Fibroblast of peridontal ligament (primary cell): ENCODE data around the gene MTCL1.

ENCODE experiments used
- DNase-seq: peaks from one replicate; pipeline ENCODE4 v3.0.0-alpha.2; 2010; ENCODE audit errors: extremely low read depth

MTCL1 gene

DNA sequence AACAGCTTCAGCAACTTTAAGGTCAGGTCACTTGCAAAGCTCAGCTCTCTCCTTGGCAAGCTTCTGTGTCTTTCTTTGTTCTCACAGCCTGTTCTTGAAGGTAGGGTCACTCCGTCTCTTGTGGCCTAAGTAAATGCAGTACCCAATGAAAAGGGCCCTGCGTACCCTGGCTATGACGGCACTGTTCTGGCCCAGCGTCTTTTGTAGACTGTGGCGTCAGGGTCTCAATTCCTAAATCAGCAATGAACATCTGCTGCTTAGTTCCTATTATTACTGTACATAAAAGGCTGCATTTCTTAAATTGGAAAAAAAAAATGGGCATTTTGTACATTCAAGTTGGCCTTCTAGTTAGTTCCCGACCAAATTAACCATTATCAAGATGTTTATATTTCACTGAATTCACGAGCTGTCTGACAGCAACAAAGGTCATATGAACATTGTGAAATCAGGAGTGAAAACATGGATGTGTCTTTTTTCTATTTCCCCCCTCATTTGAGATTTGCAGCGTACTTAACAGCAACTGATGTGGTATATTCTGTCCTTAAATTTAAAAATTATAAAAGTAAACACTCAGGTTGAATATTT is 17.0 kb upstream of the MTCL1 start:
- no peak for DNase-seq

DNA sequence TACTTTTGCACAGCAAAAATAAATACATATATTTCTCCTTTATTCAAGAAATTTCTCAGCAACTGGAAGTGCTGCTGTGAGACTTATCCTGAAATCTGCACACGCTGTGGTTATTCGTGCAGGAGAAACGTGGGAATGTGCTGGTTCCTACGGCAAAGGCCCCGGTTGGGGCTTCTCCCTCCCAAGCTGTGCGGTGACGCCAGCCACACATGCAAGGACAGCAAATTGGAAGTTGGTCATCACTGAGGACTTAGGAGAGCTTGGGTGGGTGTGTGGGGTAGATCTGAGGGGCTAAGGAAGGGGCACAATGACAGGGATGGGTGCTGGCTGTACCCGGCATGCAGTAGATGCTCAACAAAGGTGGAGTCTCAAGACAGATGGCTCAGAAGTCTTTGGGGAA is 16.5 kb upstream of the MTCL1 start:
- no peak for DNase-seq

DNA sequence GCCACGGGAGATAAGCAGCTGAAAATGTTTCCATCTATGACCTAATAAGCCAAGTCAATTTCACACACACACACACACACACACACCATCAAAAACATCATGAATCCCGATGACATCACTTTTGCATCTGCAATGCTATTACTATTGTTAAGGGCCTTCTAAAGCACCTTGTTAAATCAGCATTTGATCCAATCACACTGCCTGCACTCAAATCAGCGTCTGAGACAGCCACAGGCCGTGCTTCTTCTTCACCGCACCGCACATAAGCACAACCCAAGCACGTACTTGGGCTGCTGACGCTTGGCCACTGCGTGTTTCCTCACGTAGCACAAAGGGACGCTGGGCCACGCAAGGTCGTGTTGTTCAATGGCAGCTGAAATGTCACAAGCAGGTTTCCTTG is 15.8 kb upstream of the MTCL1 start:
- DNase-seq = no peak

DNA sequence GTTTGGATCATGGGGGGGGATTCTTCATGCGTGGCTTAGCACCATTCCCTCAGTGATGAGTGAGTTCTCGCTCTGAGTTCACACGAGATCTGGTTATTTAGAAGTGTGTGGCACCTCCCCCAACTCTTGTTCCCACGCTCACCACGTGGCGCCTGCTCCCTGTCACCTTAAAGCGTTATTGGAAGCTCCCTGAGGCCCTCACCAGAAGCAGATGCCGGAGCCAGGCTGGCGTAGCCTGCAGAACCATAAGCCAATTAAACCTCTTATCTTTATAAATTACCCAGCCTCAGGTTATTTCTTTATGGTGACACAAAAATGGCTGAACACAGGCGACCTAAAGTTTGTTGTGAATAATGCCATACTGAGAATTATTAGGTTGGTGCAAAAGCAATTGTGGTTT is 10.5 kb upstream of the MTCL1 start:
- no peak for DNase-seq

DNA sequence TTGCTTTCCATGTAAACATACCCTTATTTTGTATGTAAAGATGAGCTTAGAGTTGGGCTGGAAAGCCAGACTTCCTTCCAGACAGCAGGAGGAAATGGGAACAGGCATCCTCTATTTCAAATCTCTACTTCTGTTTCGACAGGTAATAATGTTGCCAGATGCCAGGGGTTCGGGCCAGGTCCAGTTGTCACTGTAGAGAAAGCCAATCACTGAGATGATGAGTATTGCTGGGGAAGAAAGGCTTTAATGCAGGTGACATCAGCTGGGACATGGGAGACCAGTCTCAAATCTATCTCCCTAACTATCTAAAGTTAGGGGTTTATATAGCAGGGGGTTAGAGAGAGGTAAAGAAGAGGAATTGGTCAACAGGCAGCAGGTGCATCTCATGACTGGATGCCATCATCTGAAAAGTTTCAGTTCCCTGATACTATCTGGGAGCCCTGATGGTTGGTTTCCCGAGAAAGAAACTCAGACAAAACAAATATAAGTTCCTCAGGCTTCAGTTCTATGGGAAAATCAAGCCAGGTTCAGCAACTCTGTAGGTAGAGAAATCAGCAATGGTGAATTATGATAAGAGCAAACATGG is 9.3 kb upstream of the MTCL1 start:
- no peak for DNase-seq

DNA sequence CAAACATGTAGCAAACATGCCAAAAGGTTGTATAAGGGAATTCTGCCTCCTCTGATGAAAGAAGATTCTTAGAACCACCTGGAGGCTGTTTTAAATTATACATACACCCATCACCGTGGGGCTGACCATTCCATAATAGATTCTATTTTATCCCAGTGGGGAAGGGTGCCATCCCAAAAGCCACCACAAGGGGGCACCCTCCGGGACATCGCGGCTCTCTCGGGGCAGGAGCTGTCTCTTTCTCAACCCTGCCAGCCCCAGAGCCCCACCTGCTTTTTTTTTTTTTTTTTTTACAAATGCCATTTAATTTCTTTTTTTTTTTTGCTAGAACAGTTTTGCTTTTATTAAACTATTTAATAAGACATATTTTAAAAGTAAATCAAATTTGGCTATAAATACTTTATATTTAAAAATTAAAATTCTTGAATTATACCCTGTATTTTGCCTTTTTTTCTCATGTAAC is 8.6 kb upstream of the MTCL1 start:
- DNase-seq = peak; percentile 75

DNA sequence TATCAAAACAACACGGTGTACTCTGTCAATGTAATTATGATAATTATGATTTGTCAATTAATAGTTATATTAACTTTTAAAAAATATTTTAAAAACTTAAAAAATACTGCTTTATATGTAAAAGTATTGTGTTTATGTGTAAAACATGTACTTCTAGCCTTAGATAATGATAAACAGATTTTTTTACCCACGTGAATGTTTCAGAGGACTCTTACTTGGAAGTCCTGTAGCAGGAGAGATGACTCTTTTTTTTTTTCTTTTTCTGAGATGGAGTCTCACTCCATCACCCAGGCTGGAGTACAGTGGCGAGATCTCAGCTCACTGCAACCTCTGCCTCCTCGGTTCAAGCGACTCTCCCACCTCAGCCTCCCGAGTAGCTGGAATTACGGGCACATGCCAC is 6.2 kb upstream of the MTCL1 start:
- peak; percentile 60 for DNase-seq

DNA sequence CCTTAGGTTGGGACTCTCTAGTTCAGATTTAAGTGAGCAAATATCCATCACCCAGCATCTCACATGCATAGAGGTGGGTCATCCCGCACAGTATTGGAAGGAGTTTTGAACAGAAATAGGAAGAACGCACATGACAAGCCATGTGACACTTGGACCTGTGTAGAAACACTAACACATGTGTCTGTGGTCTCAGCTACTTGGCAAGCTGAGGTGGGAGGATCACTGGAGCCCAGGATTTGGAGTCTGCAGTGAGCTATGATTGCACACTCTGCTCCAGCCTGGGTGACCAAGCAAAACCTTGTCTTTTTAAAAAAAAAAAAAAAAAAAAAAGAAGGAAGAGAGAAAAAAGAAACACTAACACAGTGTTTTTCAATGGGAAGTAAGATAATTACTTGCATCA is 5.4 kb upstream of the MTCL1 start:
- peak; percentile 86 for DNase-seq

DNA sequence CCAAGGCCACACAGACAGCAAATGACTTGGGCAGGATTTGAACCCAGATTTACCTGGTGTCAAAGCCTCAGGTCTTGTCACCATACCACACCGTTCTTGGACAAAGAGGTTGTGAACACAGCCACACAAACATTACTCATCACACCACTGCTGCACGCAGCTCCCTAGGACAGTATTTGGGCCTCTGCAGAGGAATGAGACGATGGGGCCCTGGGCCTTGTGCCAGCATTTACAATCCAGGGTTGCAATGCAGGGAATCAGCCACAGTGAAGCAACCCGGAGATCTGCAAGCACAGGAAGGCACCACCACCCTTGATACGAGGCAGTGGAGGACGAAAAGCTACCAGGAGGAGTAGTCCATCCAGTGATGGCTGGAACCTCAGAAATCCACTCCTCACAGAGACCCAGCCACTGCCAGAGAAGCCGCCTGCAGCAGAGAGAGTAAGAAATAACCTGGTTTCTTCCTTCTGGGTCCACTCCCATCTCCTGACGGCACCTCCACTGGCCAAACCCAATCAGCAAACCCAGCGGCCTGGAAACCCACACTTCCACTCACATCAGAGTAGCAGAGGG is 3.7 kb upstream of the MTCL1 start:
- DNase-seq = peak; percentile 88

DNA sequence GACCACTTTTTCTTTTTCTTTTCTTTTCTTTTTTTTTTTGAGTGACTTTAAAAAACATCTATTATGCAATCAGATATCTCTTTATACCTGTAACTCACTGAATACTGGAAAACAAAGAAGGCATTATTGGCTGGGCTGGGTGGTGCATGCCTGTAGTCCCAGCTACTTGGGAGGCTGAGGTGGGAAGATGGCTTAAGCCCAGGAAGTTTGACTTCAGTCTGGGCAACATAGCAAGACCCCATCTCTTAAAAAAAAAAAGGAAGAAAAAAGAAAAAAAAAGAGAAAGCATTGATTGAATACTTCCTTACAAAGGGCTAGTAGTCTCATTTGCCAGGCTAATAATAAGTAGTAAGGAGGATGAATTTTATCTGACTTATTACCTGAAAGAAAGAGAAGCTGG is 2.7 kb upstream of the MTCL1 start:
- DNase-seq = no peak

DNA sequence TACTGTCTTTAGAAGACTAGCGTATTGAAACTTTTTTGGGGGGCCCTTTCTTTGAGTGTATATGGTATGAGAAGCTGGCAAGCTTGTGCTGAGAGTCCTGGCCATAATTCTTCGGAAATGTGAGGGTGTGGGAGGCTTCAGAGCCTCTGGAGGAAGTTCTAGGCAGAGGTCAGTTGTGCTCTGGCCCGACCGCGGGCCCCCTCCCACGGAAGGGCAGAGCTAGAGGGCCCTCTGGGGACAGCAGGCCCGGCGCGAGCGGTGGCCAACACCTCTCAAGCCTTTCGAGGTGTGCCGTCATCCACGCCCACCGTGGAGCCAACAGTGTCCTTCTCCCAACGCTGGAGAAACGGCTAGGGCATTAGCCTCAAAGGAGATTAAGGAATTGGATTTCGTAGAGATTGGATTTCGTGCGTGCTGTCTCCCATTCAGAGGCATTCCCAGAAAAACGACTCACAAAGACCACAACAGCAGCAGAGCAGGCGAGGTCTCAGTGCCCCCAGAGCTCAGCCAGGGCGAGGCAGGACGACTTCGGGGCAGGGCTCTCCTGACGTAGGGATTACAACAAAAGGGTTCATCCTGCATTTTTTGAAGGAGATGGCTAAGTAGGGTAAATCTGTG is 2.2 kb upstream of the MTCL1 start:
- no peak for DNase-seq

DNA sequence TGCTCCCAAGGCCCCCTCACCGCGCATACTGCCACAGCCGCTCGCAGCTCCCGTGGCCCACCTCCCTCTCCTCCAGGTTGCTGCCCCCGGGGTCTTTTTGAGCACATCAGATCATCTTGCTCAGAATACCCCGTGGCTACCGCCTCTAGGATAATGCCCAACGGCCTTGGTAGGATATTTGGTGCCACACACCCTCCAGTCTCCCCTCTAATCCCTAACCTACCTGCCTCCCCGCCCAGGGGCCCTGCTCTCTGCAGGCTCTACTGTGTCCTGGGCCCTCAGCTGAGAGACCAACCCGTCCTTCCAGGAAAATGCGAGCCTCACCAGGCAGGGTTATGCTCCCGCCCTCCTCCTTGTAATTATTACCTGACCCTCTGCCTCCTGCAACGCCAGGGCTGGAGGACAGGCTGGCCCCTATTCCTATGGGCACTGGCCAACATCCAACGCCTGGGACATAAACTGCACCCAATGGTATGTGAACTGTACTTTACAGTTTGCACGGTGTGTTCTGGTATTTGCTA is 1.5 kb upstream of the MTCL1 start:
- DNase-seq = no peak

DNA sequence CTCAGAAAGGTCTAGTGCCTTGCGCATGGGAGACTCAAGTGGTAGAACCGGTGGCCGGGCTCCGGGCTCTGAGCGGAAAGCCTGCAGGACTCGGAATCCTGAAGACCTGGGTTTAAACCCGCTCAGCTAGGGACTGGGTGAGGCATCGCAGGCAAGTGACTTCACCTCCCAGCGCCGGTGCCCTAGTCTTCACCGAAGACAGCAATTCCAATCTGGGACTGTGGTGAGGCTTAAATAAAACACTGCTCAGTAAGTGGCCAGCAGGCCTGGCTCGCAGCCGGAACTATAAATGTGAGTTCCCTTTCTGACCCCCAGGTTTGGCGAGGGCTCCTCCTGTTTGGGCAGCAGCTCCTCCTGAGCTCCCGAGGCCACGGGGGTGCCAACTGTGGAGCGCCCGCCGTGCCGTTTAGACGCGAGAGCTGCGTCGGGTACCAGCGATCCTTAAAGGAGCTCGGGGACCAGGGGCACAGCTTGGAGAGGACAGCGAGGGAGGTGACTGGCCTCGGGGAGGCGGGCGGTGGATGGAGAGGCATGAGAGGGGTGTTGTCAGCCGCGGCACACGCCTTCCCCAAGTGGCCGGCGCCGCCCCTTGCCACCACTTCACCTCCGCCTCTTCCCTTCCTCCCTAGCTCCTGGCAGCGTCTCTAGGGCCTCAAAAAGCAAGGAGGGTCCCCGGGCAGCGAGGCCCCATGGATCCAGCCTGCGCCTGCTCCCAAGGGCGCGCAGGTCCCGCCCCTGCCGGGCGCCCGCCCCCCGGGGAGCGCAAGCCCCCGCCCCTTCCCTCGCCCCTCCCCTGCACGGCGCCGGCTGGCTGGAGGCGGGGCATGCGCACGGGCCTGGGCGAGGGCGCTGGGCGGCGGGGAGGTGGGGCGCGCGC is 757 bp upstream of the MTCL1 start:
- peak; percentile 83 for DNase-seq

DNA sequence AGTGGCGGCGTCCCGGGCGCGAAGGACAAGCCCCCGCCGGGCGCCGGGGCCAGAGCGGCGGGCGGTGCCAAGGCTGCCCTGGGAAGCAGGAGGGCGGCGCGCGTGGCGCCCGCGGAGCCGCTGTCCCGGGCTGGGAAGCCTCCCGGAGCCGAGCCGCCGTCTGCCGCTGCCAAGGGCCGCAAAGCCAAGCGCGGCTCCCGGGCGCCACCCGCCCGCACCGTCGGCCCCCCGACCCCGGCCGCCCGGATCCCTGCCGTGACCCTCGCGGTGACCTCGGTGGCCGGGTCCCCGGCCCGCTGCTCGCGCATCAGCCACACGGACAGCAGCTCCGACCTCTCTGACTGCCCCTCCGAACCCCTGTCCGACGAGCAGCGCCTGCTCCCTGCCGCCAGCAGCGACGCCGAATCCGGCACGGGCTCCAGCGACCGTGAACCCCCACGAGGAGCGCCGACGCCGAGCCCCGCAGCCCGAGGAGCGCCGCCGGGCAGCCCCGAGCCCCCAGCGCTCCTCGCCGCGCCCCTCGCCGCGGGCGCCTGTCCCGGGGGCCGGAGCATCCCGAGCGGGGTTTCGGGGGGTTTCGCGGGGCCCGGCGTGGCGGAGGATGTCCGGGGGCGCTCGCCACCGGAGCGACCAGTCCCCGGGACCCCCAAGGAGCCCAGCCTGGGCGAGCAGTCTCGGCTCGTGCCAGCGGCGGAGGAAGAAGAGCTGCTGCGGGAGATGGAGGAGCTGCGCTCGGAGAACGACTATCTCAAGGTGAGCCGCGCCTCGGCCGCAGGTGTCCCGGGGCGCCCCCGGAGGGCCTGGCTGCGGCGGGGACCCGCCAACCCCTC is 820 bp downstream of the MTCL1 start:
- DNase-seq = no peak

DNA sequence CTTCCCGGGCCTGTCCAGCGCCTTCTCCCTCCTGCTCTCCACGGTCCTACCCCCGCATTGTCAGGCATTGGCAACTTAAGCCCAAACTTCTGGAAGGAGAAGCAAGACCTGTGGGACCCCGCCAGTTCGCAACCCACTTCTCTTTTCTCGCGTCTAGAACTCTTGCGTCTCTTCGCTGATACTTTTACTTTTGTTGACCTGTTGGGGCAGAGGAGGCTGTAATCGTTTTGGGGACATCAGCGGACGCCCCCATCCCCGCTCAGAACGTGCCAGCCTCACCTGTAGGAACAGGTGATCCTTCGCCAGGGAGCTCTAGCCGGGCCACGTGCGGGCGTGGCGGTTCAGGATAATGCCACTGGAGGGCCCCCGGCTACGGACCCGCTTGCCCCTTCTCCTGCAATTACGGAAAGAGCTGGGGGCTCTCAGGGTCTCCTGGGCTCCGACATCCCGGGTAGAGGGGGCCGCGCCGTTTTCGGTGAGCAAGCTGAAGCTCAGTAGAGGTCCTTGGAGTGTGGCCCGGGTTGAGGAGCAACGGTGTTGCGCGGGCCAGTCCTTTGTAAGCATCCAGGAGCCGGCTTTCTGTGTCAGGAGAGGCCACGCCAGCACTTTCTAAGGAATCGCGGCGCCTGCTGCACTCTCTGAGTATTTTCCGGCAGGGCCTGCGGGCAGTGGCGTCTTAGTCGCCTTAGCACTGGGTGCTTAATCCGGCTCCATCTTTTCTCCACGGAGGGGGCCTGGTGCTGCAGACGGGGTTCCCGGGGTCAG is 1.6 kb downstream of the MTCL1 start:
- peak; percentile 59 for DNase-seq

DNA sequence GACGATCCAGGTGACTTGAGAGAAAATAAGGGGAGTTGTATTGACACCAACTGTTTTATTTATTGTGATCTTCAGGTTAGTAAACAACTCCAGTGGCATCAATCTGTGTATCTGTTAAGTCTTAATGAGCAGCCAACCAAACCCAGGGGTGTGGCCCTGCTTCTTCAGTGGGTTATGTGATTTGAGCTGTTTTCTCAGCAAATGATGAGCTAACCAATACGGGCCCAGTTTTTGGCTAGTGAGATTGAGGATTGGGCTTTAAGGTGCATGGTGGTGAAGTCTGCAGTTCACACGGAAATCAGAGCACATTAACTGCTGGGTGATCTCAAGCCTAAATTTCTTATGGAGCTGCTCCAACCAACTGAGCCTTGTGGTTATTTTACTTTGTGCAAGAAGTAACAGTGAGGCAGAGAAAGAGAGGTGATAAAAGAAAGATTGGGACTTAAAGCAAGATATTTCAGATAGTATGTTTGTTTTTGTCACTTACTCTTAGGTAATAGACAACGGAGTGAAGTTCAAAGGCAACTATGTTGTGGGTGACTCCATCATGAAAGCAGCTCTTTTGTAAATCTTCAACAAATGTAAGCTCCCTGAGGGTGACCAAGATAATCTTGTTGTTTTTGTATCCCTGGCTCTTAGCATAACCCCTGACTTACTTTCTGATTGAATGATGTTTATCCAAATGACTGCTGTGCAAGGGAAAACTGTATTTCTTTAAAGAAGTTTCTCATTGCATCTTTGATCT is 2.4 kb downstream of the MTCL1 start:
- DNase-seq = peak; percentile 62

DNA sequence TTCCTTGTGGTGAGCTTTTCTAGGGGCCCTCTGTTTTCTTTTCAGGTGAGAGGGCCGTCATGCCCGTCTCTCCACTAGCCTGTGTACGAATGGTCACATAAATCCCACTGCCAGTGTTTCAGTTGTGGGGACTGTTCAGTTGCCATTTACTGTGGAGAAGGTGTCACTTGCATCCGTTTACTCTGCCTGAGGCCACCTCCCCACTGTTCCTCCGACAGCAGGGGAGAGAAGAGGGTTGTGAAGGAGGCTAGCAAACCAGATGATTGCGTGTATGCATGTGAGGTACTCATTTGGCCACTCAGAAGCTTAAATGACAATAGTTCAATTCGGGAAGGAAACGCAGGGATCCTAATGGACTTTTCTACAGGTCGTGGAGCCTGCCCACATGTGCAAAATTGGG is 3.3 kb downstream of the MTCL1 start:
- DNase-seq = no peak

DNA sequence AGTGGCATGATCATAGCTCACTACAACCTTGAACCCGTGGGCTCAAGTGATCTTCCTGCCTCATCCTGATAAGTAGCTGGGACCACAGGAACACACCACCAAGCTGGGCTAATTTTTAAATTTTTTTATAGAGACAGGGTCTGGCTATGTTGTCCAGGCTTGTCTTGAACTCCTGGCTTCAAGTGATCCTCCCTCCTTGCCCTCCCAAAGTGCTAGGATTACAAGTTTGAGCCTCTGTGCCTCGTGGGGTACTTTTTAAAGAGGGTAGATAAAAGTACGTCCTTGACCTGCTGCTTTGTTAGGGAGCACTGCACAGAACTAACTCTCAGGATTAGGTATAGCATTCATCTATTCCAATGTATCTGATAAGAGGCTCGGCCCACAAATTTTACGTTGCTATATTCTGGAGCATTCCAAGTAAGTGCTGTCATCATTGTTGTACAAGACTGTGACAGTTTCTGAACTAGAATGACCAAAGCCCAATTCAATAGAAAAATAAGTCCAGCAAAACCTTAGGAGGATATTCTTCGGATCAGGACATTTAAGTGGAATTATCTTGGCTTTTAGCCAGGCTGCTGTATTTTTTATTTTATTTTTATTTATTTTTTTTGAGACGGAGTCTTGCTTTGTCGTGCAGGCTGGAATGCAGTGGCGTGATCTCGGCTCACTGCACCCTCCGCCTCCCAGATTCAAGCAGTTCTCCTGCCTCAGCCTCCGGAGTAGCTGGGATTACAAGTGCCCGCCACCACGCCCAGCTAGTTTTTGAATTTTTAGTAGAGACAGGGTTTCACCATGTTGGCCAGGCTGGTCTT is 4.1 kb downstream of the MTCL1 start:
- DNase-seq = no peak

DNA sequence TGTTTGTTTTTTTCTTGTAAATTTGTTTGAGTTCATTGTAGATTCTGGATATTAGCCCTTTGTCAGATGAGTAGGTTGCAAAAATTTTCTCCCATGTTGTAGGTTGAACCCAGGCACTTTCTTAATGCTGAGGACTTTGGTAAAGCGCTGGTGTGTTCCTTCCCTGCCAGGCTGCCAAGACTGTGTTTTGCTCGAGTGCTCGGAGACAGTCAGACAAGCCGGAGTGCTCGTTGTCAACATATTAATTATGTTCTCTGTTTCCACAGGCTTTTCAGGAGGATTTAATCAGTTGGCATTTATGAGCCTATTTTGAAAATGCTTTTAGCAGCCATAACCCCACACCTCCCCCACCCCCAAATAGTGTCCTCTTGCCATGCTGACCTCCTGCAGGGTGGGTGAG is 6.4 kb downstream of the MTCL1 start:
- no peak for DNase-seq
